B cell (primary cell): Measurements from ENCODE around the gene TRPV4. TPM values are rescaled to one million over a fixed set of nuclear protein-coding genes. Genes with fewer than 3 reads are reported as not detected.

Experiments used
- ATAC-seq: fragments of 200-7000 bp; cut with Tn5 transposase; one replicate; pipeline ENCODE4 v1.10.0; 2021; ENCODE audit warnings: low read depth, mild to moderate bottlenecking, moderate number of reproducible peaks, moderate library complexity
- CTCF ChIA-PET: fragments of 350-600 bp; sonication (Branson Sonifier 250); formaldehyde crosslinking; loops from one replicate; lab custom pipeline; 2021; ENCODE audit warnings: antibody characterized with exemption, inconsistent platforms; lab: Charles Lee
- POLR2A ChIA-PET: fragments of 350-600 bp; sonication (Branson Sonifier 250); formaldehyde crosslinking; loops from one replicate; lab custom pipeline; 2021; ENCODE audit warnings: antibody characterized with exemption; lab: Charles Lee
- DNase-seq: peaks from one replicate; pipeline ENCODE4 v3.0.0; 2013
- H2AFZ ChIP-seq: 2 replicates; pipeline ENCODE4 v1.6.1; 2012; ENCODE audit warnings: mild to moderate bottlenecking, low read depth, low read length; ENCODE audit not compliant: insufficient read depth, poor library complexity, severe bottlenecking
- H3K27ac ChIP-seq, 2 donors: 1 replicate in 1 of 2; 2 replicates in 1 of 2; pipeline ENCODE4 v1.5.1; 2012 to 2013; ENCODE audit warnings: low read length in 2 of 2, mild to moderate bottlenecking in 2 of 2, moderate library complexity in 1 of 2
- H3K27me3 ChIP-seq, 4 experiments: fragments of 200-600 bp in 1 of 4; sonication (generic) in 1 of 4; replicated peaks in 1 of 4; 1 replicate in 2 of 4; 2 replicates in 2 of 4; pipeline versions ENCODE4 v1.6.1 to v1.7.0; 2013 to 2016; ENCODE audit warnings: low read length in 3 of 4, mild to moderate bottlenecking in 2 of 4, mixed read lengths in 1 of 4, moderate library complexity in 1 of 4; ENCODE audit not compliant: insufficient read depth in 4 of 4, control insufficient read depth in 3 of 4; ENCODE audit errors: control extremely low read depth in 1 of 4
- H3K36me3 ChIP-seq, 2 experiments: replicated peaks in 1 of 2; 1 replicate in 1 of 2; 2 replicates in 1 of 2; pipeline versions ENCODE4 v1.6.1 to v1.7.1; 2013; ENCODE audit warnings: low read length in 1 of 2; ENCODE audit not compliant: insufficient read depth in 2 of 2, control insufficient read depth in 1 of 2; ENCODE audit errors: control extremely low read depth in 1 of 2, extremely low read depth in 1 of 2
- H3K4me1 ChIP-seq, 2 donors: fragments of 200-600 bp in 1 of 2; sonication (generic) in 1 of 2; 1 replicate in 1 of 2; 2 replicates in 1 of 2; pipeline versions ENCODE4 v1.5.1 to v1.6.1; 2013 to 2017; ENCODE audit warnings: low read length in 2 of 2; ENCODE audit not compliant: control insufficient read depth in 2 of 2, insufficient read depth in 2 of 2
- H3K4me2 ChIP-seq: replicated peaks from 2 replicates; pipeline ENCODE3; 2012; ENCODE audit warnings: mild to moderate bottlenecking, low read depth, low read length; ENCODE audit not compliant: poor library complexity, severe bottlenecking
- H3K4me3 ChIP-seq, 5 experiments: fragments of 200-600 bp in 1 of 5; sonication (generic) in 1 of 5; 1 replicate in 3 of 5; 2 replicates in 2 of 5; pipeline versions ENCODE4 v1.5.1 to v1.7.0; 2011 to 2016; ENCODE audit warnings: low read length in 4 of 5, mild to moderate bottlenecking in 4 of 5, low read depth in 2 of 5, control low read depth in 1 of 5, moderate library complexity in 1 of 5; ENCODE audit not compliant: insufficient read depth in 1 of 5; ENCODE audit errors: control extremely low read depth in 1 of 5, extremely low read depth in 1 of 5
- H3K79me2 ChIP-seq: fragments of 200-600 bp; sonication (generic); one replicate; pipeline ENCODE4 v1.6.0; 2016; ENCODE audit warnings: low read length; ENCODE audit not compliant: control insufficient read depth, insufficient read depth
- H3K9ac ChIP-seq: fragments of 200-600 bp; sonication (generic); 2 replicates; pipeline ENCODE4 v1.6.1; 2017; ENCODE audit warnings: mild to moderate bottlenecking, low read length, moderate library complexity
- H3K9me3 ChIP-seq, 3 donors: one replicate each; pipeline versions ENCODE4 v1.6.1 to v1.7.1; 2013; ENCODE audit warnings: low read length in 2 of 3; ENCODE audit not compliant: control insufficient read depth in 2 of 3, insufficient read depth in 1 of 3; ENCODE audit errors: control extremely low read depth in 1 of 3
- H4K20me1 ChIP-seq: 2 replicates; pipeline ENCODE4 v1.6.0; 2012; ENCODE audit warnings: mild to moderate bottlenecking, low read length; ENCODE audit not compliant: insufficient read depth, control insufficient read depth, poor library complexity, severe bottlenecking
- H3K27ac Mint-ChIP-seq: one replicate; pipeline ENCODE4 v1.8.0; 2021; ENCODE audit warnings: mixed read lengths
- H3K27me3 Mint-ChIP-seq: one replicate; pipeline ENCODE4 v1.8.0; 2021; ENCODE audit warnings: mixed read lengths
- H3K4me1 Mint-ChIP-seq: one replicate; pipeline ENCODE4 v1.8.0; 2021; ENCODE audit warnings: mixed read lengths
- H3K4me3 Mint-ChIP-seq: one replicate; pipeline ENCODE4 v1.8.0; 2021; ENCODE audit warnings: mixed read lengths
- H3K9me3 Mint-ChIP-seq: one replicate; pipeline ENCODE4 v1.8.0; 2022; ENCODE audit warnings: mixed read lengths; ENCODE audit not compliant: insufficient read depth
- EZH2 ChIP-seq: IDR thresholded peaks from 2 replicates; pipeline ENCODE4 v1.6.1; 2012; ENCODE audit warnings: borderline replicate concordance, low read depth, mild to moderate bottlenecking, moderate library complexity, low read length; ENCODE audit not compliant: insufficient read depth, poor library complexity, severe bottlenecking
- WGBS: methylation state at CpG from one replicate; pipeline ENCODE4 v1.1.5; 2013; ENCODE audit warnings: missing lambda C conversion rate; ENCODE audit not compliant: insufficient coverage; 5-methylcytosine and 5-hydroxymethylcytosine counted together
- intact Hi-C: fragments of 100-400 bp; cut with micrococcal nuclease; formaldehyde crosslinking; loops from one replicate; pipeline ENCODE4 v1.10.0; 2022
- polyA plus RNA-seq: library from polyadenylated mRNA; depleted of rRNA; stranded (reverse); fragments of >200 nt; gene quantifications from 2 replicates; pipeline ENCODE4 v1.2.3, GENCODE V29; 2012
- total RNA-seq, 2 donors: library from RNA; stranded (reverse); fragments of 120-200 nt in 1 of 2; gene quantifications; 1 replicate in 1 of 2; 2 replicates in 1 of 2; pipeline versions ENCODE4 v1.2.3 to v1.2.4, GENCODE V29; 2013 to 2022
- TF ChIP-seq, protein P1 (sequence below): fragments of 200-600 bp; IDR thresholded peaks from one replicate; pipeline ENCODE4 v1.8.0; 2022; ENCODE audit warnings: antibody characterized with exemption, mild to moderate bottlenecking

TRPV4 gene
- total and polyA plus RNA-seq, 2 donors (not counting 1 experiment from before 2014, with no cell fraction given) = not detected

DNA sequence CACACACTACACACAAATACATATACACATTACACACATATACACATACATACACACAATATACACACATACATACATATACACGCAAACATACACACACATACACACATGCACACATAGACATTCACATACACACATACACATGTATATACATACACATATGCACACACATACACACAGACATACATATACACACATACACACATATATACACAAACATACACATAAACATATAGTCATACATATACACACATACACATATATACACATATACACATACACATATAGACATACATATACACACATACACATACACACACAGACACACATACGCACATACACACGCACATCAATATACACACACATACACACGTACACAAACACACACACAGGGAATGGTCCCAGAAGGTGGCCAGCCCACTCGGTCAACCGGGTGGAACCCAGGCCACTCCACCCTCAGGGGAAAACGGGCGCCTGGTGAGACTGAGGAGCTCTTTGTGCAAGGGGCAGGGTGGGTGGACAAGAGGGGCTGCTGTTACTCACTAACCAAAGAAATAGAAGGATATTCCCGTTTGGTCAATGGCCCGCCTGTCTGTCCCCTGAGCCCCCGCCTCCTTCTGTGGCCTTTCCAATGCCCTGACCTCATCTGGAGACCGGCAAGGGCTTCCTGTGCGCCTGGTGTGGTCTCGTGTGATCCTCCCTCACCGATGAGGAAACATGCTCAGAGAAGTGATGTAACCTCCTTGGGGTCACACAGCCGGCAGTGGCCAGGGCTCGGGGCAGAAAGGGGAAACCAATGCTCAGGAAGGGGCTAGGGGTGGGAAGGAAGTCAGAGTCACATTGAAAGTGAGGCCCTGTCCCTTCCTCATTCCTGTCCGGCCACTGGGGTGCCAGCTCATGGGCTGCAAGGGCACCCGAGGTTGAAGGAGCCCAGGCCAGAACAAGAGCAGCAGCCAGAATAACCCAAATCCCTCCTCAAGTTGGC lies 5.3 kb downstream of the TRPV4 start:
- intact Hi-C loops = no loop called here
- Histone ChIP-seq H3K4me3 (no peak overlapping the region), H3K27me3 (peaks cover 0 to 27% (median 6%) of the 10 kb centered on the region in 4 experiments), H3K27ac (no peak overlapping the region), H3K36me3 (no peaks in the 10 kb centered on the region), H3K9me3 (no peaks in the 10 kb centered on the region), H3K4me1 (no peaks in the 10 kb centered on the region), H3K9ac (no peak overlapping the region), H3K79me2 (no peaks in the 10 kb centered on the region), H3K4me2 (no peak overlapping the region), H2AFZ (no peak overlapping the region), H4K20me1 (no peaks in the 10 kb centered on the region)
- Mint-ChIP-seq H3K4me1 (no peaks in the 10 kb centered on the region), H3K27ac (no peak overlapping the region), H3K9me3 (no peaks in the 10 kb centered on the region), H3K4me3 (no peak overlapping the region), H3K27me3 (peaks cover 30% of the 10 kb centered on the region)
- ChIA-PET POLR2A (no interaction called here), CTCF (interaction anchor here (0.7 to 1.4 kb wide), 5 partner anchors 18 to 1720 kb away, joined by 3 to 4 read pairs (median 3); no protein-coding TSS in a partner anchor)
- DNase-seq = no peak
- no peak for TF ChIP-seq EZH2
- WGBS = 38% methylated on average over 14 of the region's 19 CpGs
- ATAC-seq = no peak

- DNase-seq = no peak
- H3K4me3 ChIP-seq = no peak overlapping the region
- H3K9me3 ChIP-seq = no peaks in the 10 kb centered on the region
- H2AFZ ChIP-seq = no peak overlapping the region
- no peak for ATAC-seq
- no peaks in the 10 kb centered on the region for H3K79me2 ChIP-seq
- peaks cover 35% of the 10 kb centered on the region for H3K27me3 Mint-ChIP-seq
- H3K4me1 ChIP-seq = no peaks in the 10 kb centered on the region
- POLR2A ChIA-PET = no interaction called here
- H3K9me3 Mint-ChIP-seq = no peaks in the 10 kb centered on the region
- no peak overlapping the region for H3K4me3 Mint-ChIP-seq
- no peaks in the 10 kb centered on the region for H4K20me1 ChIP-seq
- no peak overlapping the region for H3K27ac Mint-ChIP-seq
- no peak for TF ChIP-seq EZH2
- TF ChIP-seq, protein P1, sequence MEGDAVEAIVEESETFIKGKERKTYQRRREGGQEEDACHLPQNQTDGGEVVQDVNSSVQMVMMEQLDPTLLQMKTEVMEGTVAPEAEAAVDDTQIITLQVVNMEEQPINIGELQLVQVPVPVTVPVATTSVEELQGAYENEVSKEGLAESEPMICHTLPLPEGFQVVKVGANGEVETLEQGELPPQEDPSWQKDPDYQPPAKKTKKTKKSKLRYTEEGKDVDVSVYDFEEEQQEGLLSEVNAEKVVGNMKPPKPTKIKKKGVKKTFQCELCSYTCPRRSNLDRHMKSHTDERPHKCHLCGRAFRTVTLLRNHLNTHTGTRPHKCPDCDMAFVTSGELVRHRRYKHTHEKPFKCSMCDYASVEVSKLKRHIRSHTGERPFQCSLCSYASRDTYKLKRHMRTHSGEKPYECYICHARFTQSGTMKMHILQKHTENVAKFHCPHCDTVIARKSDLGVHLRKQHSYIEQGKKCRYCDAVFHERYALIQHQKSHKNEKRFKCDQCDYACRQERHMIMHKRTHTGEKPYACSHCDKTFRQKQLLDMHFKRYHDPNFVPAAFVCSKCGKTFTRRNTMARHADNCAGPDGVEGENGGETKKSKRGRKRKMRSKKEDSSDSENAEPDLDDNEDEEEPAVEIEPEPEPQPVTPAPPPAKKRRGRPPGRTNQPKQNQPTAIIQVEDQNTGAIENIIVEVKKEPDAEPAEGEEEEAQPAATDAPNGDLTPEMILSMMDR = no peak
- intact Hi-C loops = no loop called here
- no peak overlapping the region for H3K4me2 ChIP-seq
- peaks cover 0 to 20% (median 4%) of the 10 kb centered on the region in 4 experiments for H3K27me3 ChIP-seq
- H3K36me3 ChIP-seq = no peaks in the 10 kb centered on the region
- H3K27ac ChIP-seq = no peak overlapping the region
- CTCF ChIA-PET = interaction anchor here (1.2 kb wide), 1 partner anchor 19 kb away, joined by 4 read pairs; no protein-coding TSS in a partner anchor
- no peak overlapping the region for H3K9ac ChIP-seq
- WGBS = 100% methylated on average over 1 of the region's 3 CpGs
- H3K4me1 Mint-ChIP-seq = no peaks in the 10 kb centered on the region
Measured at GRCh38 chr12:109827080-109827479, 6.1 kb downstream of the TRPV4 start.
